GM12878 (cell line): ENCODE measurements around the gene ZFAND2B.
A peak's percentile ranks its signal among the peaks of the same experiment; 100 is the strongest.

ENCODE experiments used
- CREB1 ChIP-seq: IDR thresholded peaks from 2 replicates; pipeline ENCODE4 v1.6.1; 2012; ENCODE audit warnings: low read depth, mild to moderate bottlenecking, inconsistent platforms
- ETV6 ChIP-seq, 2 experiments: fragments of 450-650 bp in 1 of 2; IDR thresholded peaks in 1 of 2; conservative IDR thresholded peaks in 1 of 2; 2 replicates each; pipeline ENCODE4 v1.6.1; 2014; ENCODE audit warnings: antibody characterized with exemption in 1 of 2, borderline replicate concordance in 1 of 2, low read depth in 1 of 2, mild to moderate bottlenecking in 1 of 2, moderate library complexity in 1 of 2
- HCFC1 ChIP-seq: fragments of 150-350 bp; IDR thresholded peaks from 2 replicates; pipeline ENCODE4 v1.6.1; 2014; ENCODE audit warnings: low read length
- MEF2A ChIP-seq: IDR thresholded peaks from 2 replicates; pipeline ENCODE4 v1.6.1; 2011; ENCODE audit warnings: low read depth, mild to moderate bottlenecking, low read length, moderate library complexity; ENCODE audit not compliant: insufficient read depth
- MYC ChIP-seq: IDR thresholded peaks from 2 replicates; pipeline ENCODE4 v1.6.1; 2011; ENCODE audit warnings: mild to moderate bottlenecking, low read length, moderate library complexity, inconsistent platforms; ENCODE audit not compliant: insufficient read depth, insufficient replicate concordance, insufficient read length, severe bottlenecking
- POLR2A ChIP-seq: IDR thresholded peaks from 2 replicates; pipeline ENCODE4 v1.6.1; 2011; ENCODE audit warnings: low read depth, mild to moderate bottlenecking, low read length
- SREBF2 ChIP-seq: IDR thresholded peaks from 2 replicates; pipeline ENCODE4 v1.6.1; 2012; ENCODE audit warnings: mild to moderate bottlenecking, low read length
- TAF1 ChIP-seq: IDR thresholded peaks from 2 replicates; pipeline ENCODE4 v1.6.1; 2011; ENCODE audit warnings: mild to moderate bottlenecking, low read depth, low read length, borderline replicate concordance
- TF ChIP-seq, protein P1 (sequence below), 3 experiments: IDR thresholded peaks in 2 of 3; conservative IDR thresholded peaks in 1 of 3; 2 replicates each; pipeline ENCODE4 v1.5.1; 2011; ENCODE audit warnings: low read depth in 3 of 3, low read length in 3 of 3, mild to moderate bottlenecking in 3 of 3, control low read depth in 2 of 3, moderate library complexity in 2 of 3, inconsistent platforms in 1 of 3, mixed read lengths in 1 of 3; ENCODE audit not compliant: control insufficient read depth in 2 of 3, insufficient read depth in 1 of 3; ENCODE audit errors: extremely low read depth in 1 of 3
- TF ChIP-seq, protein P2 (sequence below): IDR thresholded peaks from 2 replicates; pipeline ENCODE4 v1.6.1; 2012; ENCODE audit warnings: low read depth, low read length, improper control_type of control experiment
- TF ChIP-seq, protein P3 (sequence below): fragments of 450-650 bp; IDR thresholded peaks from 2 replicates; pipeline ENCODE4 v1.6.1; 2017; ENCODE audit warnings: antibody characterized with exemption, mild to moderate bottlenecking, moderate library complexity
- TF ChIP-seq, protein P4 (sequence below): fragments of 450-650 bp; IDR thresholded peaks from 2 replicates; pipeline ENCODE4 v1.6.1; 2016; ENCODE audit warnings: mild to moderate bottlenecking
- TF ChIP-seq, protein P5 (sequence below): fragments of 450-650 bp; formaldehyde crosslinking; IDR thresholded peaks from 2 replicates; pipeline ENCODE4 v1.5.0; 2022; ENCODE audit warnings: mild to moderate bottlenecking, missing genetic modification characterization

DNA sequence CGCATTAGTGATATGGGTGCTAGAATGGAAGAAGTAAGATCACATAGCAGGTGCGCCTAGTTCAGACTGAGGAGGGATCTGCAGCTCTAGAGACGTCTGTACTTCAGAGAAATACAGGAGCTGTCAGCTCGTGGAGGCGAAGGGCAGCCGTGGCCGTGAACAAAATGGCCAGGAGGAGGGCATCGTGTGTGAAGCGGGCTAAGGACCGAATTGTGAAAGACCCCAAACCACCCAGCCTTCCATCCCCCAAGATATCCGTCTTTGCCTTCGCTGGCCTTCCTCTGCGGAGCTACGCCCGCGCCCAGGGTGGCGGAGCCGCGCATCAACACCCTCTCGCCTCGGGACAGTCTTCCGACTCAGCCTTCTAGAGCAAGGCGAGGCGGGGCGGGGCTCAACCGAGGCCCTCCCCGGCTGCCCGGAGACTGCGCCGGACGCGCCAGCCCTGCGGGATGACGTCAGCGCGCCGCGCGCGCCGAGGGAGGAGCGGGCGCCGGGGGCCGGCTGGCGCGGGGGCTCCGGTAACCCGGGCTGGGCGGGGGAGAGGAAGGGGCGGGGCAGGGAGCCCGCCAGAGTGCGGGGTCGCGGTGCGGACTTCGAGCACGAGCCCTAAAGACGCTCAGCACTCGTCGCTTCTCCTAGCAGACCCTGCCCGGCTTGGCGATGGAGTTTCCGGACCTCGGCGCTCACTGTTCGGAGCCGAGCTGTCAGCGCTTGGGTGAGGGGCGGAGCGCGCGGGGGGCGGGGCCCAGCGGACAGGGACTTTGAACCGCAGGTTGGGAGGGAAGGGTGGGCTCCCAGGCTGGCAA is at the start of gene ZFAND2B:
- no peak; the same call in 1 of the 2 replicates for TF ChIP-seq HCFC1
- peak; percentile 90 for TF ChIP-seq TAF1
- TF ChIP-seq, protein P1, sequence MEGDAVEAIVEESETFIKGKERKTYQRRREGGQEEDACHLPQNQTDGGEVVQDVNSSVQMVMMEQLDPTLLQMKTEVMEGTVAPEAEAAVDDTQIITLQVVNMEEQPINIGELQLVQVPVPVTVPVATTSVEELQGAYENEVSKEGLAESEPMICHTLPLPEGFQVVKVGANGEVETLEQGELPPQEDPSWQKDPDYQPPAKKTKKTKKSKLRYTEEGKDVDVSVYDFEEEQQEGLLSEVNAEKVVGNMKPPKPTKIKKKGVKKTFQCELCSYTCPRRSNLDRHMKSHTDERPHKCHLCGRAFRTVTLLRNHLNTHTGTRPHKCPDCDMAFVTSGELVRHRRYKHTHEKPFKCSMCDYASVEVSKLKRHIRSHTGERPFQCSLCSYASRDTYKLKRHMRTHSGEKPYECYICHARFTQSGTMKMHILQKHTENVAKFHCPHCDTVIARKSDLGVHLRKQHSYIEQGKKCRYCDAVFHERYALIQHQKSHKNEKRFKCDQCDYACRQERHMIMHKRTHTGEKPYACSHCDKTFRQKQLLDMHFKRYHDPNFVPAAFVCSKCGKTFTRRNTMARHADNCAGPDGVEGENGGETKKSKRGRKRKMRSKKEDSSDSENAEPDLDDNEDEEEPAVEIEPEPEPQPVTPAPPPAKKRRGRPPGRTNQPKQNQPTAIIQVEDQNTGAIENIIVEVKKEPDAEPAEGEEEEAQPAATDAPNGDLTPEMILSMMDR (IDR thresholded peaks at IDR 0.05 in 2 of 3, conservative IDR thresholded peaks at IDR 0.05 in 1 of 3; ENCODE audit: control insufficient read depth in 2 of 3, extremely low read depth in 1 of 3, insufficient read depth in 1 of 3, low read depth in 3 of 3, low read length in 3 of 3): peak in 2 of 3 experiments; percentile 9 to 14; a peak in 1 of 6 replicates
- TF ChIP-seq ETV6 (conservative IDR thresholded peaks at IDR 0.05 in 1 of 2, IDR thresholded peaks at IDR 0.05 in 1 of 2; ENCODE audit: borderline replicate concordance in 1 of 2, low read depth in 1 of 2): no peak
- TF ChIP-seq, protein P2, sequence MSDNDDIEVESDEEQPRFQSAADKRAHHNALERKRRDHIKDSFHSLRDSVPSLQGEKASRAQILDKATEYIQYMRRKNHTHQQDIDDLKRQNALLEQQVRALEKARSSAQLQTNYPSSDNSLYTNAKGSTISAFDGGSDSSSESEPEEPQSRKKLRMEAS: no peak; the same call in 1 of the 2 replicates
- TF ChIP-seq MEF2A: no peak
- TF ChIP-seq, protein P3, sequence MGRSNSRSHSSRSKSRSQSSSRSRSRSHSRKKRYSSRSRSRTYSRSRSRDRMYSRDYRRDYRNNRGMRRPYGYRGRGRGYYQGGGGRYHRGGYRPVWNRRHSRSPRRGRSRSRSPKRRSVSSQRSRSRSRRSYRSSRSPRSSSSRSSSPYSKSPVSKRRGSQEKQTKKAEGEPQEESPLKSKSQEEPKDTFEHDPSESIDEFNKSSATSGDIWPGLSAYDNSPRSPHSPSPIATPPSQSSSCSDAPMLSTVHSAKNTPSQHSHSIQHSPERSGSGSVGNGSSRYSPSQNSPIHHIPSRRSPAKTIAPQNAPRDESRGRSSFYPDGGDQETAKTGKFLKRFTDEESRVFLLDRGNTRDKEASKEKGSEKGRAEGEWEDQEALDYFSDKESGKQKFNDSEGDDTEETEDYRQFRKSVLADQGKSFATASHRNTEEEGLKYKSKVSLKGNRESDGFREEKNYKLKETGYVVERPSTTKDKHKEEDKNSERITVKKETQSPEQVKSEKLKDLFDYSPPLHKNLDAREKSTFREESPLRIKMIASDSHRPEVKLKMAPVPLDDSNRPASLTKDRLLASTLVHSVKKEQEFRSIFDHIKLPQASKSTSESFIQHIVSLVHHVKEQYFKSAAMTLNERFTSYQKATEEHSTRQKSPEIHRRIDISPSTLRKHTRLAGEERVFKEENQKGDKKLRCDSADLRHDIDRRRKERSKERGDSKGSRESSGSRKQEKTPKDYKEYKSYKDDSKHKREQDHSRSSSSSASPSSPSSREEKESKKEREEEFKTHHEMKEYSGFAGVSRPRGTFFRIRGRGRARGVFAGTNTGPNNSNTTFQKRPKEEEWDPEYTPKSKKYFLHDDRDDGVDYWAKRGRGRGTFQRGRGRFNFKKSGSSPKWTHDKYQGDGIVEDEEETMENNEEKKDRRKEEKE: no peak
- peak; percentile 99 for TF ChIP-seq POLR2A
- TF ChIP-seq, protein P4, sequence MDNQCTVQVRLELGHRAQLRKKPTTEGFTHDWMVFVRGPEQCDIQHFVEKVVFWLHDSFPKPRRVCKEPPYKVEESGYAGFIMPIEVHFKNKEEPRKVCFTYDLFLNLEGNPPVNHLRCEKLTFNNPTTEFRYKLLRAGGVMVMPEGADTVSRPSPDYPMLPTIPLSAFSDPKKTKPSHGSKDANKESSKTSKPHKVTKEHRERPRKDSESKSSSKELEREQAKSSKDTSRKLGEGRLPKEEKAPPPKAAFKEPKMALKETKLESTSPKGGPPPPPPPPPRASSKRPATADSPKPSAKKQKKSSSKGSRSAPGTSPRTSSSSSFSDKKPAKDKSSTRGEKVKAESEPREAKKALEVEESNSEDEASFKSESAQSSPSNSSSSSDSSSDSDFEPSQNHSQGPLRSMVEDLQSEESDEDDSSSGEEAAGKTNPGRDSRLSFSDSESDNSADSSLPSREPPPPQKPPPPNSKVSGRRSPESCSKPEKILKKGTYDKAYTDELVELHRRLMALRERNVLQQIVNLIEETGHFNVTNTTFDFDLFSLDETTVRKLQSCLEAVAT: peak; percentile 71
- no peak for TF ChIP-seq MYC
- peak; percentile 83 for TF ChIP-seq CREB1
- no peak for TF ChIP-seq SREBF2
- TF ChIP-seq, protein P5, sequence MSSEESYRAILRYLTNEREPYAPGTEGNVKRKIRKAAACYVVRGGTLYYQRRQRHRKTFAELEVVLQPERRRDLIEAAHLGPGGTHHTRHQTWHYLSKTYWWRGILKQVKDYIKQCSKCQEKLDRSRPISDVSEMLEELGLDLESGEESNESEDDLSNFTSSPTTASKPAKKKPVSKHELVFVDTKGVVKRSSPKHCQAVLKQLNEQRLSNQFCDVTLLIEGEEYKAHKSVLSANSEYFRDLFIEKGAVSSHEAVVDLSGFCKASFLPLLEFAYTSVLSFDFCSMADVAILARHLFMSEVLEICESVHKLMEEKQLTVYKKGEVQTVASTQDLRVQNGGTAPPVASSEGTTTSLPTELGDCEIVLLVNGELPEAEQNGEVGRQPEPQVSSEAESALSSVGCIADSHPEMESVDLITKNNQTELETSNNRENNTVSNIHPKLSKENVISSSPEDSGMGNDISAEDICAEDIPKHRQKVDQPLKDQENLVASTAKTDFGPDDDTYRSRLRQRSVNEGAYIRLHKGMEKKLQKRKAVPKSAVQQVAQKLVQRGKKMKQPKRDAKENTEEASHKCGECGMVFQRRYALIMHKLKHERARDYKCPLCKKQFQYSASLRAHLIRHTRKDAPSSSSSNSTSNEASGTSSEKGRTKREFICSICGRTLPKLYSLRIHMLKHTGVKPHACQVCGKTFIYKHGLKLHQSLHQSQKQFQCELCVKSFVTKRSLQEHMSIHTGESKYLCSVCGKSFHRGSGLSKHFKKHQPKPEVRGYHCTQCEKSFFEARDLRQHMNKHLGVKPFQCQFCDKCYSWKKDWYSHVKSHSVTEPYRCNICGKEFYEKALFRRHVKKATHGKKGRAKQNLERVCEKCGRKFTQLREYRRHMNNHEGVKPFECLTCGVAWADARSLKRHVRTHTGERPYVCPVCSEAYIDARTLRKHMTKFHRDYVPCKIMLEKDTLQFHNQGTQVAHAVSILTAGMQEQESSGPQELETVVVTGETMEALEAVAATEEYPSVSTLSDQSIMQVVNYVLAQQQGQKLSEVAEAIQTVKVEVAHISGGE (CRISPR knock-in tag): no peak
